AG09309 (cell line): ENCODE data around the gene CPNE5.

Experiments
- DNase-seq: peaks from one replicate; pipeline ENCODE4 v3.0.0-alpha.2; 2010; ENCODE audit warnings: low read depth
- H3K4me3 ChIP-seq: 2 replicates; pipeline ENCODE4 v1.5.1; 2011; ENCODE audit warnings: mild to moderate bottlenecking, low read depth, low read length, moderate library complexity; ENCODE audit not compliant: control insufficient read depth
- TF ChIP-seq, protein P1 (sequence below): IDR thresholded peaks from 2 replicates; pipeline ENCODE4 v1.5.1; 2011; ENCODE audit warnings: mild to moderate bottlenecking, low read depth, low read length, inconsistent platforms; ENCODE audit not compliant: insufficient read depth, control insufficient read depth; ENCODE audit errors: missing control alignments

Gene CPNE5

DNA sequence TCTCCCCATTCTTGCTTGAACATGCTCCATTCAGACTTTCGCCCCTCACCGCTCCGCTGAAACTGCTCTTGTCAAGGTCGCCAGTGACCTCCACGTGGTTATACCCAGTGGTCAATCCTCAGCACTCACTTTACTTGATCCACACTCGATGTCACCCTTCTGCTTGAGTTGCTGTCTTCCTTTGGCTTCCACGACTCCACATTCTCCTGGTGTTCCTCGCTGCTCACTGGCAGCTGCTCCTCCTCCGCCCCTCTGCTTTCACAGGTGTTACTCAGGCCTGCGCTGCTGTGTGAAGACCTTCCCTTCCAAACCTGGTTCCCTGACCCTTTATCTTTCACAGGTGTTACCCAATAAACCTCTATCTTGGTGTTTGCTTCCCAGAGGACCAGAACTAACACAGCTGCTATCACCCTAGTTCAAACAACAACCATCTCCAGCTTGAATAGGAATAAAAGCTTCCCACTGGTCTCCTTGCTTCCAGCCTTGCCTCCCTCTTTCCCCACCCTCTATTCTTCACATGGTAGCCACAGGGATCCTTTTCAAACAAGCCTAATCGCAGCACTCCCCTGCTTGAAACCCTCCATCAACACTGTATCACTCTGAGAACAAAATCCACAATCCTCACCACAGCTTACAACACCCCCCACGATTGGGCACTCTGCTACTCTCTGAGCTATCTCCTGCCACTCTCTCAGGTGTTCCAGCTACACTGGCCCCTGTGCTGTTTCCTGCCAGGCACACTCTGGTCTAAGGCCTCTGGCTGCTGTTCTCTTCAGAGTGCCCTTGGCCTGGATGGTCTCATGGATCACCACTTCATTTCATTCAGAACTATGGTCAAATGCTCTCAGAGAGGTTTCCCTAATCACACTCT is 24.7 kb upstream of the CPNE5 start:
- no peak overlapping the region for H3K4me3 ChIP-seq
- no peak for DNase-seq
- TF ChIP-seq, protein P1, sequence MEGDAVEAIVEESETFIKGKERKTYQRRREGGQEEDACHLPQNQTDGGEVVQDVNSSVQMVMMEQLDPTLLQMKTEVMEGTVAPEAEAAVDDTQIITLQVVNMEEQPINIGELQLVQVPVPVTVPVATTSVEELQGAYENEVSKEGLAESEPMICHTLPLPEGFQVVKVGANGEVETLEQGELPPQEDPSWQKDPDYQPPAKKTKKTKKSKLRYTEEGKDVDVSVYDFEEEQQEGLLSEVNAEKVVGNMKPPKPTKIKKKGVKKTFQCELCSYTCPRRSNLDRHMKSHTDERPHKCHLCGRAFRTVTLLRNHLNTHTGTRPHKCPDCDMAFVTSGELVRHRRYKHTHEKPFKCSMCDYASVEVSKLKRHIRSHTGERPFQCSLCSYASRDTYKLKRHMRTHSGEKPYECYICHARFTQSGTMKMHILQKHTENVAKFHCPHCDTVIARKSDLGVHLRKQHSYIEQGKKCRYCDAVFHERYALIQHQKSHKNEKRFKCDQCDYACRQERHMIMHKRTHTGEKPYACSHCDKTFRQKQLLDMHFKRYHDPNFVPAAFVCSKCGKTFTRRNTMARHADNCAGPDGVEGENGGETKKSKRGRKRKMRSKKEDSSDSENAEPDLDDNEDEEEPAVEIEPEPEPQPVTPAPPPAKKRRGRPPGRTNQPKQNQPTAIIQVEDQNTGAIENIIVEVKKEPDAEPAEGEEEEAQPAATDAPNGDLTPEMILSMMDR = no peak

DNA sequence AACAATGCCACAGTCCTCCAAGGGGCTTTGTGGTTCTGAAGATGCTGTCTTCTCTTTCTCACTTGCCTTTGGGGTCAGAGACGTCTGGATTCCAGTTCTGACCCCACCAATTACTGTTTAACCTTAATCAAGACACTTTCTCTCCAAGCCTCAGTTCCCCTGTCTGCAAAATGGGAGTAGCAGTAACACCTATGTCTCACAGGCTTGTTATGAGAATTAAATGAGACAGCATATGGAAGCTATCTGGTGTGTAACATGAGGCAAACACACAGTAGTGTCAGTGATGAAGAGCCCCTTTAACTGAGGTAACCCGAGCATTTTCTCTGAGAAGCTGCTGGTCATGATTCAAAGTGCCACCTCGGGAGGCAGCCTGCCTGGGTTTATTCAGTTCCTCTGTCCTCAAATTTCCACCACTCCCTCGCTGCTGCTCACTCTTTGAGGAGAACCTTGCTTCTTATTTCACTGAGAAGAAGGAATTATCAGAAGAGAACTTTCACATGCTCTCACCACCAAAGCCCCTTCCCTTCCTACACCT is 23.7 kb upstream of the CPNE5 start:
- no peak overlapping the region for H3K4me3 ChIP-seq
- no peak for DNase-seq
- TF ChIP-seq, protein P1 = no peak

GRCh38 chr6:36862164-36862847 is 23.1 kb upstream of the CPNE5 start:
- no peak for DNase-seq
- TF ChIP-seq, protein P1 = no peak
- H3K4me3 ChIP-seq = no peak overlapping the region

- H3K4me3 ChIP-seq = no peak overlapping the region
- no peak for DNase-seq
- TF ChIP-seq, protein P1 = no peak
Observed at GRCh38 chr6:36860126-36860525, 20.9 kb upstream of the CPNE5 start.

DNA sequence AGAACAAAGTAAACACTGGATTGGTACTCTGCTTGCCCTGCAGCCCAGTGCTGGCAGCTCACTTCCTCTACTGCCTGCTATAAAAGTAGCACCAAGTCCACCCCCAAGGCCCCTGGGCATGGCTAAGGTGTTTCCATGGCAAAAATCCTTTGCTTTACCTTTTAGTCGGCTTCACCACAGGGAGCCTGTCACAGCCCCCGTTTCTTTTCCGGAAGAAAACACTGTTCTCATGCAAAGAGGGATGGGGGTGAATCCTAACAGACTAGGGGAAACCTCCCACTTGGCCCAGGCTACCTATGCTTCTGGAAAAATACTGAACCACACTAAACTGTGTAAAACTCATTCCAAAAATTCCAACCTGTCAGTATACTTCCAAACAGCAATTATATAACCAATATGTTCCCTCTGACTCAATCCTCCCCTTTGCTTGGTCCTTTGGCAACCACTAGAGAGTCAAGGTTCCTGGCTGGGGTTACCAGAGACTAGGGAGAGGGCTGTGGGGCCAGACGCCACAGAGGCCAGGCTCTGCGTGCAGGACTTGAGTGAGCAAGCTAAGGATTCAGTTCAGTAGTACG is 19.2 kb upstream of the CPNE5 start:
- TF ChIP-seq, protein P1 = no peak
- DNase-seq = peak; percentile 28
- H3K4me3 ChIP-seq = no peak overlapping the region

DNA sequence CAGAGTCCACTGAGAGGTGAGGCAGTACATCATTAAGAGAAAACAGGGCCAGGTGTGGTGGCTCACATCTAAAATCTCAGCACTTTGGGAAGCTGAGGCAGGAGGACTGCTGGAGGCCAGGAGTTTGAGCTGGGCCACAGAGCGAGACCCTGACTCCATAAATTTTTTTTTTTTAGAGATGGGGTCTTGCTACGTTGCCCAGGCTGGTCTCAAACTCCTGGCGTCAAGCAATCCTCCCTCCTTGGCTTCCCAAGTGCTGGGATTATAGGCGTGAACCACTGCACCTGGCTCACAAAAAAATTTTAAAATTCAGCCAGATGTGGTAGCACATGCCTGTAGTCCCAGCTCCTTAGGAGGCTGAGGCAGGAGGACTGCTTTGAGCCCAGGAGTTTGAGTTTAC is 18.1 kb upstream of the CPNE5 start:
- TF ChIP-seq, protein P1 = no peak
- no peak overlapping the region for H3K4me3 ChIP-seq

More for the DNA sequence above, 18.1 kb upstream of the CPNE5 start:
- no peak for DNase-seq
